HG03108 (cell line): ENCODE results near the gene KCTD6.

ENCODE experiments used
- ATAC-seq: cut with Tn5 transposase; IDR thresholded peaks from one replicate; pipeline ENCODE4 v1.9.1; 2021; ENCODE audit warnings: moderate library complexity; ENCODE audit not compliant: unreplicated experiment

KCTD6 gene

DNA sequence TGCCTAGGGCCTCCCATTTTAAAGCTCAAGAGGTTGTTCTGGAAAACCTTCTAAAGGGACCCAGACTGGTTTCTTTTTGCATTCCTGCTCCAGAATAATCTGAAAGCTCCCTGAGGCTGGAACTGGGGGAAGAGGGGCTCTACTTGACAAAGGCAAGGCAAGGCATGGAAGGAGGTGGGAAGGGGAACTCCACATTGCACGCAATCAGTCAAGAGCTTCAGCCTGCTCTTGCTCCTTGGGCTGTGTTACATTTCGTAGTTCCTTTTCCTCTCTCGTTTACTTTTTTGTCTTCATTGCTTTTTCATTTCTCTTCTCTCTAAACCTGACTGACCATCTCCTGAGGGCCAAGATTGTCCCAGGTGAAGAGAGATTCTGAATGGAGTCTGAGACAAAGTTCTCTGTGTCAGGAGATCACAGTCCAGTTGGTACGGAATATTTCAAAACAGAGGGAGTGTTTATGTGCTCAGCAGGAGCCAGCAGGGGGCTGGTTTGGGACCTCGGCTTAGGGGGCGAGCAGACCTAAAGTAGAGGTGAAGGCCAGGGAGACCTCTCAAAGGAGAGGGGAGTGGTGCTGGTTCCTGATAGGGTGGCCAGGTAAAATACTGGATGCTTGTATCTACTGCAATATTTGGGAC is 6.0 kb upstream of the KCTD6 start:
- ATAC-seq = no peak

DNA sequence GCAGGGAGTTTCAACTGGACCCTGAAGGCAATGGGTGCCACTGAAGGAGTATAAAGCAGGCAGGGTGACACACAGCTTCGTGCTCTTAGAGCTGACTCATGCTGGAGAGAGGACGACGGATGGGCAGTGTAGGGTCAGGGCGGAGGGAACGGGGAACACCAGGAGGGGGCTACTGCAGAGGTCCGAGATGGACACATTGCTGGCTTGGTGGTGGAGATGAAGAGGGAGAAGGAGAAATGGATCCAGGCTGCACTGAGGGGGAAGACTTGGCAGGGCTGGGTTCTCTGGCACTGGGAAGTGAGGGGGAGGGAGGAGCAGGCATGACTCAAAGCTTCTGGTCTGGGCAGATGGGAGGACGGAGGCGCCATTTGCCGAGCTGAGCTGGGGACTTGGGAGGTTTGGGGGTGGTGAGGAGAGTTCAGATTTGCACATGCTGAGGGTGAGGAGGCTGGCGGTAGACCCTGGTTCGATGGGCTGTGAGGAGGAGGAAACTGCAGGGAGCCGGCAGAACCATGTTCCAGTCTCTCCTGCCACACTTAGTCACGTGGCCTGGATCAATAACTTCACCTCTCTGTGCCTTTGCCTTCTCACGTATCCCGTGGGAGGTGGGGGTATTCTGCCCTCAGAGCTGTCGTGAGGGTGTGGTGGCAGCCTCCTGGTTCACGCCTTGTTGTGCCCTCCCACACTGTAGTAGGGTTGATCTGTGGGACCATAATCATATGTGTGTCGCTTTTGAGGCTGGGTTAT is 4.6 kb upstream of the KCTD6 start:
- no peak for ATAC-seq

DNA sequence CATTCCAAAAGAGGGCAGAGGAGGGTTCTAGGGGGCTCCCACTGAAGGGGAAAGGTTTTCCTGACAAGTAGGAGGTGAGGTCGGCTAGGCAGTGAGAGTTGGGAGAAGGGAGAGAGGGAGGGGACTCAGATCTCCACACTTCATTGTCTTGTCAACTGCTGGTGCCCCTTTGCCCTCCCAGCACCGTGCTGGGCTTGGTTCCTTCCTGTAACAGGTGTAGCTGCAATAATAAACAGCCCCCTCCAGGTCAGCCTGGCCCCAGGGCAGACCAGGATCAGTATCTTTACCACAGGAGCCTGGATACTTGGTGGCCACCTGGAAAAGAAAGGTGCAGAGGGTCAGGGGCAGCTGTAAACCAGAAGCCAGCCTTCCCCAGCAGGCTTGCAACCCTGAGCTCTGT is 2.9 kb upstream of the KCTD6 start:
- ATAC-seq = no peak

DNA sequence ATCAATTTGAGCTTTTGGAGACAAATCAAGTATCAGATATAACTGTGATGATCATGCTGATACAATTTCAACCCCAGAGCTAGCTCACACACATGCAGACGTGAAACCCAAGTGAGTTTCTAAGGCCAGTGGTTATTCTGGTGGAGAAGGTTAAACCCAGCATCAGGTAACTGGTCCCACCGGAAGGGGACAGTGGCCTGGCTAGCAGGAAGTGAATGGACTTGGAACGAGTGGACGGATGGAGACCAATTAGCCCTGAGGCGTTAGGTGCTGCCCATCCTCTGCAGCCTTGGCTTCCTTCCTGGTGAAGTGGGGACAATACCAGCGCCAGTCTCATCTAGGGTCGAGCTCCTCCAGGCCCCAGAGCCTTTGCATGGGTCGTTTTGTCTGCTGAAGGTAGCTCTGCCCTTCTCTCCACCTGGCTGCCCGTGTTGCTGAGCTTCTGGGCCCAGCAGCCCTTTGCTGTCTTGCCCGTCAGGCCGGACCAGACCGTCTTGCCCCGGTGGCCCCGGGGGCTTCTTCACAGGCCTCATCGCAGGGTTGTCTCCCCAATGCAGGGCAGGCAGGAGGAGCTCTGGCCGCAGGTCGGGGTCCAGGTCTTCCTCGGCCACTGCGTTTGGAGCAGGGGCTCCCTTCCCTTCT is 915 bp upstream of the KCTD6 start:
- ATAC-seq = no peak

DNA sequence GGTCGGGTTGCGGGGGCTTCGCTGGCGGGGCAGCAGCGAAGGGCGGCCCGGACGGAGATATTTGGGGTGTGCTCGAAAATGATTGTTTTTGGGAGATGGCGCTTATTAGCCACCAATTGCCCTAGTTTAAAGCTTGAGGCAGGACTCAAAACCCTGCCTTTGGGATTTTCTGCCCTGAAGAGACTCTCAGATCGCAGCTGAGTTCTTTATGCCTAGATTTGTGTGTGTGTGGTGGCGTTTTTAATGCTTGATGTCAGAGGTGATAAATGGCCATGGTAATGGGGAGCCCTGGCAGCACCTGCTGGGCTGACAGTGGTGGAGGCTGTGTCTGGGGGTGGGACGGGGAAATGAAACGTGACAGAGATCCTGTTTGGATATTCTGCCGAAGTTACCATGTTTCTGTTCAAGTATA is 604 bp downstream of the KCTD6 start:
- ATAC-seq = no peak

DNA sequence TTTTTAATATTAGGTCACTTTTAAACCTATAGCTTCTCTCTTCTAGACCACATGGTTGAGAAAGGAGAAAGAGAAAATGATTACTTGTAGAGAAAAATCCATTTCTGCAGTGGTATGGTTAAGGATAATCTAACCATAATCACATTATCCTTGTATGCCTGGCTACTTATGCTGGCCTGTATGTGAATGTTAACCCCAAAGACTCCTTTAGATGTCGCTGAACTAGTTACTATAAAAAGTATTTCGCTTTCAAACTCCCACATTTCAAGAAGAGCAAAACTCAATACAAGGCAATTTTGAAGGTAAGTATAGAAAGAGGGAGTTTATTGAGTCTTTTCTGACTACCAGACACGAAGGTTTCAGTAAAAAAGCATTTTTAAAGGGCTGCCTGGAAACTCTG is 2.2 kb downstream of the KCTD6 start:
- ATAC-seq = no peak

DNA sequence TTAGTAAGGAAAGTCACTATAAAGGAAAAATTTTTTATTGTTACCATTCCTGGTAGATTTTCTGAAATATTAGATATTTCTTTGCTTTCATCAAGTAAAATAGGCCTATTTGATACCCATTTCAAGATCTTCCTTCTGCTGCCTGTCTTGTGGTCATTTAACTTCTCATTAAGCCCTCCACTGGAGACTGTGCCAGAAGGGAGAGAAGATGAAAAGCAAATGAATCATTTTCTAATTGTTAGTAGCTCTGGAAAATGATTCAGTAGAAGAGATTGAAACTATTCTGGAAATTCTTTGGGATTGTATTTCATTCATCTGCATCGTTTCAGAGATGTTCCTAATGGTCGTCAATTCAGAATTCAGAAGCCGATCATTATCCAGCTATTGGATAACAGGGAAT is 3.2 kb downstream of the KCTD6 start:
- ATAC-seq = no peak

DNA sequence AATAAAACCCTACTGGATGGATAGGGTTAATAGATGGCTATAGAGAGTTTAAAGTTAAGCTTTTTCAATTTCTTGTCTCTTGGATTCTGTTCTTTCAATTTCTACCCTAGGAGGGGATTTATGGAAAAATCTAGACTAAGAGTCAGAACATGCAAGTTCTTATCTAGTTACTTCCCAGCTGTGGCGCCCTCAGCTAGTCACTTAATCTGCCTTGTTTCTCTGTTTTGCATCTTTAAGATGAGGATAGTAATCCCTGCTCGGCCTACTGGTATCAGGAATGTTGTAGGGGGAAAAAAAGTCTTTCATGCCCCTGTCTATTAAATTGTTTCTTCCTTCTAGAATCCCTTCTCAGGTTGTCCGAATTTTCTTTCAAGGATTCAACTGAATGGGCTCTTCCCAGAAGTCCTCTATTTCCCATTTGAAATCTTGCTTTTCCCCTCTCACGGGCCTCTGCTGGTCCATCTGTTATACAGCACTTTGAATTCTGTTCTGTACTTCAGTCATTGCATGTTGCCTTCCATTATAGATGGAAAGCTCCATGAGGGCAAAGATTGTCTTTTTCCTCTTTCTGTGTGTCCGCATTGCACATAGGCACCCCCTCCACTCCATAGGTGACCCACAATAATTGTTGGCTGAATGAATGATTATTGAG is 4.4 kb downstream of the KCTD6 start:
- ATAC-seq = no peak

DNA sequence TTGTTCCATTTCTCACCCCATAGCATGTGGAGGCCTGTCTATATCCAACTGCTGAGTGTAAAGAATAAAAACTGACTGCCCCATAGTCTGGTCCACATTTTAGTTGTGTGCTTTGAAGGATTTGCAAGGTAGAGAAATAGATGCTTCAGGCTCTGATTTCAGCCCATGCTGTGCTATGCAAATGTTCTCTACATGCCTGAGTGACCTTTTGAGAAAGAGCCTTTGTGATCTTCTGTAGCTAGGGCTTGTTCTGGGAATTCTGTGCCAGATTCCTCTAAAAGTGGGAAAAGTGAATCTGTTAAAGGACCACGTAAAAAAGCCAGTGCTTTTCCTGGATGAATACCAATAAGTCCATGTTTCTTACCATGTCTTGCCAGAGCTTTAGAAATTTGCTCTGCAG is 5.2 kb downstream of the KCTD6 start:
- no peak for ATAC-seq

DNA sequence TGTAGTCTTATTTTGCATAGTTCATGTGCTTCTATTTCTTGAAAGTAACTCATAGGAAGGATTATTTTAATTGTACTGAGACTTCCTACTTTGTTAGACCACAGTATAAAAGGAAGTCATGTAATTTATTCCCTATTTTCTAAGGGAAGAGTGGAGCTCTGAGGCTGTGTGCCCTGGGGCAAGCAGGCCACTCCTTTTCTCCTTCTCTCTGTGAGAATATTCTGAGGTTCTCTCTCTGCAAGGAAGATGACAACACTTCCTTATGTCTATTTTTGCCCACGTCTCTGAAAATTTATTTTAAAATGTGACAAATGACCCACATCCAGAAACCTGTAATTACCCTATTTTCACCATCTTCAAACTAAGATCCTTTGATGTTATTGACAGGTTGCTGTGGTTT is 11.0 kb downstream of the KCTD6 start:
- no peak for ATAC-seq

DNA sequence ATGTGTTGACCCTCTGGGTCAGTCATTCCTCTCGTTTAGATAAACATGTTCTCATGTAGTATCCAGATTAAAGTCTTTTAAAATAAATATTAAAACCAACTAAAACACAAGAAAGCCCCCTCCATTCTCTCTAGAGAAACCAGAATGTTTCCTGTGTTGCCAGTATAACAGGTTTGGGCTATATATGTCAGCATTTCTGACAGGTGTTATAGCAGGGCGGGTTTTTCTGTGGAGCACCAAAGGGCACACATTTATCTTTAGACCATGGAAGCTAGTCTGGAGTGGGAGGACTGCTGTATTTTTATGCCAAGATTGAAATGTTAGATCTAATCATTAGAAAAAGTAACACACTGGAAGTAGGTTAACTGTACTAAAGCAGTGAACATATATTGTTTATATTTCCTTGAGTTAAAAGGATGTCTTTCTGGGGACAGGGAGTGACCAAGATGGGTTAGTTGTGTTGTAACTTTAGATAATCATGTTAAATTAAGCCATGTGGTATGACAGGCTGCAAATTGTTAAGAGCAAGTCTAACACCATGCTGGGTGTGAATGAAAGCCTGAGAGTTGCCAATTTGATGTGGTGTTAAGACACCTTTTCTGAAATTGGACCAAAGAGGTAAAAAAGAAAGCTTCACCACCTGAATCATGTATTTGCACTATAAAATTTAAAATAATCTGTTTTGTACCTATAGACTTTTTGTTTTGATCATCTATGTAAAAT is 15.6 kb downstream of the KCTD6 start:
- ATAC-seq = no peak

DNA sequence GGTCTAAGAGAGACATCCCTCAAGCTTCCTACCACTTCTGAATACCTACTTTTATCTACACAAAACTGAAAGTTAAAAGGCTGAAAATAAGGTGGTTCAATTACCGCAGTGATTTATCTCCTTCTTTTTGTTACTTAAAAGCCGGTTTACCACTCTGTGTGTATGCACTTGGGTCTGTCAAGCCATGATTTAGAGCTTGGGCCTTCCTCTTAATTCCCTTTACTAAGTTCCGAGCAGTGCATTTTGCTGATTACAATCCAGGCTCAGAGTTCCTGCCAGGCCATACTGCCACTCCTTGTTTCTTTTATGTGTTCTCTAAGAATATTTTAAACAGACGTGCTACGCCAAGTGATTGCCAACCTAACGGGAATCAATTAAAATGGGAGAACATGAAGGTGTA is 16.5 kb downstream of the KCTD6 start:
- ATAC-seq = no peak

DNA sequence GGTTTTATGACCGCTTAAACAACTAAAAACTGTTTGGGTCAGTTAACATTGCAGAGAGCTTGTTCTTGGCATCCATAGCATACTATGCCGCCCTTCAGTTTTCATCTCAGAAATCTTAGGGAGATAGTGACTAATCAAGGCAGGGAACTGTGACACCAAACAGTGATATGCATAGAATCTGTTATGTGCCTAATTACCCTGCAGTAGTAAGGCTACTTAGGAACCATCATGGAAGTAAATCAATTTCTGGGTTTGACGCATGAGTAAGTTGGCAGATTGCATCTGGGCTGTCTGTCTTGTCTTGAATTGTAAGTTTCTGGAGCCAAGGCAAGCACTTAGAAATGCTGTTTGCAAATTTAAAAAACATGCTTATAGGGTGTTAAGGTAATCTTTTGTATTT is 22.5 kb downstream of the KCTD6 start:
- ATAC-seq = no peak

DNA sequence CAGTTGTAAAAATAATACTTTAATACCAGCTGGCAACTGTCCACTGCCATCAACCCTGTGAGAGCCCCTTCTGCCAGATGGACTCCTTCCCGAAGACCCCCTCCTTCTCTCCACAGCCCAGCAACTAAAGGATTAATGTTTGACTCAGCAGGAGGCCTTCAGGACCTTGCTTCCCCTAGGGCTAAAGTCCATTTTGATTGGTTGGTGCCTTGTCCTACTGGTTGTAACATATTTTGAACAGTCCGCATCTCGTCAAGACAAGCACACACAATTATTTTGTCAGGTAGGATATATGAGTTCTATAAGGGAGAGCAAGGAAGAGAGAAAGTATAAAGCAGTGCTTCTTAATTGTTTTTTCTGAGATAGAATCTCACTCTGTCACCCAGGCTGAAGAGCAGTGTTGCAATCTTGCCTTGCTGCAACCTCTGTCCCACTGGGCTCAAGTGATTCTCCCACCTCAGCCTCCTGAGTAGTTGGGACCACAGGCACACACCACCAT is 26.4 kb downstream of the KCTD6 start:
- no peak for ATAC-seq

DNA sequence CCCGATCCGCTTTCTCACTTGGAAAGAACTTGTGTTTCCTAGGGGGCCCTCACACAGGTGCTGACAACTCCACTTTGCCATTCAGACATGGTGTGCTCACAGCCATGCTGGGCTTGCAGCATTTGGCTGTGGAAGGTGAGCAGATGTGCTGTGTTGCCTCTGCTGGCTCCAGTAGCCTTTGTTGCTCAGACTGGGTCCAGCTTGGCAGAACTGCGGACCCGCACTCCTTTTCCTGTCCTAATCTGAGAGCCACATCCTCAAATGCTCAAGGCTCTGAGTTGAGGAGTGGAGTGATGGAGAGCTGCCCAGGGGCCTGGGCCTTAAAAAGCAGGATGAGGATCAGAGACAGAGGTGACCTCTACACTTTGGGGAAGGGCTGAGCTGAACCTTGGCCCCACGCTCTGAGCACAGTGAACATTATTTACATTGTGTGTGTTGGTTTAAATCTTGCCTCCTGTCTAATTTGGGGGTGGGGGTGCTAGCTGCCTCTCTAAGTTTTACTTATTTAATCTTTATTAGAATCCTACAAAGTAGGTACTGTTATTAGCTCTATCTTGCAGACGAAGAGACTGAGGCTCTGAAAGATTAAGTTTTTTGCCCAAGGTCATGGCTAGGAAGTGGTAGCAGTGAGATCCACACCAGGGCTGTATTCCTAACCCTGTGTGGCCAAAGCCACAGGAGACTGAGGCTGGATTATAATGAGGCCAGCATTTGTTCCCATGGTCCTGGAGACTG is 27.9 kb downstream of the KCTD6 start:
- no peak for ATAC-seq

DNA sequence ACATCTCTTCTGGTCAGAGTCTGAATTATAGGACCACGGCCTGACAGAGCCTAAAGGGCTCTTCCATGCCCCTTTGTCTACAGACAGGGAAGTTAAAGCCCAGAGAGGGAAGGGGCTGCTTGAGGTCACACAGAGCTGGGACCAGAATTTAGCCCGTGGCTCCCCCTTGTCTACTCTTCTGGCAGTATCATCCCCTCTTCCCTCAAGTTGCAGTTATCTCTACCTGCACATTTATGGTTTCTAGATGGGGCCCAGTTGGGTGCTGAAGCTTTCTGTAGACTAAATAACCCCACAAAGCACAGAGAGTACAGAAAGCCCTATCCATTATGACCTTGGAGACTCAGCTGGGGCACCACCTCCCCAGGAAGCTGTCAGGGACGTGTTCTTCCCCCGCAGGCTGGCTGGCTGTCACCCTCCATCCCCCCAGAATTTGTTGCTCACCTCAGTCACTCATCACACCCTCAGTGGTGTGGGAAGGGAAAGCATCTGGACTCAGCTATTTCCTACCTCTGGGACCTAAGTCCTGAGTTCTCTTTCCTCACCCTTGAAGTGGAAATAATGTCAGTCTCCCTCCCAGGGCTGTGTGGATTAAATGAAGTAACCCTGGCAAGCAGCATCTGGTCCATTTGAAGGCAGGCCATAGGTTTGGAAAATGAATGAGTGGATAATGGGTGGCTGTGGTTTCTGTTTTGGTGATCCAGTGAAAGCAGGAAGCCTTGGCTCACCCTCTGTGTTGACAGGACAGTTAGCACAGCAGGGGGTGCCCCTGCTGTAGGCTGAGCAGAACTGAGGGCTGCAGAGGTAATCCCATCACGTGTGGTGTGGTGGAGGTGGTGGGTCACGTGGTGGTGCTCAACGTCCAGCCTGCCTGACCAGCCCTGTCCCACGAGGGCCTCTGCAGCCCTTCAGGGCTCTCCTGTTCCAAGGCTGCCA is 28.8 kb downstream of the KCTD6 start:
- ATAC-seq = no peak

DNA sequence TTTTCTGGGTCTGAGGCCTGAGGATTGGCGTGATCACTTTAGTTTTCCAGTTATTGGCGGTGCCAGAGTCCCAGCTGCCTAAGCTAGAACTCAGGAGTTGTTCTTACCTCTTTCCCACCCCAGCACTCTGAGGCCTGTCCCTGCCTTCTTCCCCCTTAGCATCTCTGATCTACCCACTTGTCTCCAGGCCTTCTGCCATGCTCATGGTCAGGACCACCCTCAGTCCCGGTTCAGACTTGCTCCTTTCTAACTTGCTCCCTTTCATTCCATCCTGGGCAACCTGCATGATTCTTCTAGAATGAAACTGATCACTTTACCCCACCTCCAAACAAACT is 29.4 kb downstream of the KCTD6 start:
- ATAC-seq = no peak

DNA sequence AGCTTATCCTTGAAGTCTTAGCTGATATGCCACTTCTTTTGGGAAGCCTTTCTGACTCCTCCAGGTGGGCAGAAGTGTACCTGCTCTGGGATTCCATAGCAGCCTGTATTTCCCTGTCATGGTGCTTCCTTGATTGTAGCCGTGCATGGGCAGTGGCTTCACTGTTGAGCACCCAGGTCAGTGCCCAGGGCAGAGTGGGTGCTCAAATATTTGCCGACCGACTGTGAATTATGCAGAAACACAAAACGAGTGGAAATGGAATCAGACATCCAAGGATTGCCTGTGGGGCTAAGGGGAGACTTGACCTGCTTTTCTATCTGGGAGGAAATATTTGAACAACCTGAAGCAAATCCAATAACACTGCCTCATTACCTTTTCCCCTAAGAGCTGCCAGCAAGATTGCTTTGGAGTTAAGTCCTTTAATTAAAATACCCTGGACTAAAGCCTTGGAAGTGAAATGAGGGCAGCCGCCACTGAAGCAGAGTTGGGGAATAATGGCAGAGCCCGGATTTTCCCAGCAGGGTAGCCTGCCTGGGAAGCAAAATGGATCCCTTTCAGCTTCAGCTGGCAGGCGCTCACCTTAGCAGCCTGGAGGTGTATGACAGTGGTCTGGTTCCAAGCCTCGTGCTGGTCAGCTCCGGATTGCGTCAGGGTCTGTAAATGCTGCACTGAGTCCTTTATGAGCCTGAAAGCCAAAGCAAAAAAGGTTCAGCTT is 30.2 kb downstream of the KCTD6 start:
- ATAC-seq = no peak
